LNCaP clone FGC (cell line): Measurements from ENCODE around the gene FHL1.

Source experiments
- DNase-seq: peaks from one replicate; pipeline ENCODE4 v3.0.0-alpha.2; 2011; ENCODE audit warnings: low read depth
- H3K4me3 ChIP-seq: 2 replicates; pipeline ENCODE4 v1.5.1; 2011; ENCODE audit warnings: mild to moderate bottlenecking, low read depth, low read length, control low read depth
- CTCF ChIP-seq: IDR thresholded peaks from 2 replicates; pipeline ENCODE4 v1.5.1; 2012; ENCODE audit warnings: mild to moderate bottlenecking; ENCODE audit not compliant: control insufficient read depth, insufficient read depth; ENCODE audit errors: extremely low read depth

The FHL1 gene

GRCh38 chrX:136250191-136251040 lies 103.1 kb downstream of the FHL1 start:
- TF ChIP-seq CTCF, result no peak
- no peak for DNase-seq
- peak overlapping the region; percentile 55 for H3K4me3 ChIP-seq

GRCh38 chrX:136251041-136251991 lies 104.0 kb downstream of the FHL1 start, which contains the start of gene MAP7D3:
TSS of gene MAP7D3 (minus strand) at chrX:136251400. CDS start at chrX:136251358, 42 bp downstream.
- DNase-seq, result no peak
- H3K4me3 ChIP-seq, result peak within 1 kb of the TSS; percentile 55

GRCh38 chrX:136255541-136255940 lies 108.2 kb downstream of the FHL1 start:
- H3K4me3 ChIP-seq, result no peak overlapping the region
- no peak for TF ChIP-seq CTCF
- no peak for DNase-seq

More at GRCh38 chrX:136251041-136251991, 104.0 kb downstream of the FHL1 start, which contains the start of gene MAP7D3:
- TF ChIP-seq CTCF, result no peak

- DNase-seq, result no peak
- no peak overlapping the region for H3K4me3 ChIP-seq
- no peak for TF ChIP-seq CTCF
Observed at GRCh38 chrX:136256026-136256425, 108.7 kb downstream of the FHL1 start.

- TF ChIP-seq CTCF, result no peak
- DNase-seq, result no peak
- H3K4me3 ChIP-seq, result no peak overlapping the region
Observed at GRCh38 chrX:136258951-136259350, 111.6 kb downstream of the FHL1 start.

GRCh38 chrX:136259543-136259942 lies 112.2 kb downstream of the FHL1 start:
- no peak for TF ChIP-seq CTCF
- no peak for DNase-seq
- no peak overlapping the region for H3K4me3 ChIP-seq
